Parathyroid adenoma (tissue), 2 donors: ENCODE data around the gene ITGA11.

Experiments
- H2AFZ ChIP-seq: fragments of 300-600 bp; sonication (generic); one replicate; pipeline ENCODE4 v1.7.0; 2017; ENCODE audit warnings: antibody characterized with exemption, mild to moderate bottlenecking
- H3K27ac ChIP-seq: fragments of 300-600 bp; sonication (generic); one replicate; pipeline ENCODE4 v1.7.0; 2017
- H3K27me3 ChIP-seq: fragments of 300-600 bp; sonication (generic); one replicate; pipeline ENCODE4 v1.7.0; 2017; ENCODE audit warnings: low read length; ENCODE audit not compliant: control insufficient read depth, insufficient read depth
- H3K36me3 ChIP-seq: fragments of 300-600 bp; sonication (generic); one replicate; pipeline ENCODE4 v1.7.0; 2017; ENCODE audit warnings: low read length; ENCODE audit not compliant: control insufficient read depth, insufficient read depth
- H3K4me1 ChIP-seq: fragments of 300-600 bp; sonication (generic); one replicate; pipeline ENCODE4 v1.7.0; 2017; ENCODE audit warnings: control low read depth
- H3K4me2 ChIP-seq: fragments of 300-600 bp; sonication (generic); one replicate; pipeline ENCODE4 v1.7.0; 2017; ENCODE audit warnings: low read length
- H3K4me3 ChIP-seq: fragments of 300-600 bp; sonication (generic); one replicate; pipeline ENCODE4 v1.7.0; 2017; ENCODE audit warnings: low read depth, low read length
- H3K79me2 ChIP-seq: fragments of 300-600 bp; sonication (generic); one replicate; pipeline ENCODE4 v1.7.0; 2017; ENCODE audit warnings: control low read depth
- H3K9ac ChIP-seq: fragments of 300-600 bp; sonication (generic); one replicate; pipeline ENCODE4 v1.7.0; 2017; ENCODE audit warnings: mild to moderate bottlenecking
- H3K9me3 ChIP-seq: fragments of 300-600 bp; sonication (generic); one replicate; pipeline ENCODE4 v1.7.0; 2017; ENCODE audit warnings: low read length; ENCODE audit not compliant: control insufficient read depth
- CTCF ChIP-seq: fragments of 300-600 bp; sonication (generic); IDR thresholded peaks from one replicate; pipeline ENCODE4 v1.7.0; 2017; ENCODE audit warnings: antibody characterized with exemption, mild to moderate bottlenecking
- donor health status: primary hyperparathyroidism.

The ITGA11 gene

GRCh38 chr15:68279779-68280753 lies 151.9 kb downstream of the ITGA11 start:
- H3K27me3 ChIP-seq = no peaks in the 10 kb centered on the region
- H3K4me2 ChIP-seq = peak overlapping the region; percentile 74
- no peak for TF ChIP-seq CTCF
- H3K4me3 ChIP-seq = peak overlapping the region; percentile 88
- H3K36me3 ChIP-seq = no peaks in the 10 kb centered on the region
- no peak overlapping the region for H2AFZ ChIP-seq
- peaks cover 6% of the 10 kb centered on the region for H3K4me1 ChIP-seq
- H3K9me3 ChIP-seq = no peaks in the 10 kb centered on the region
- no peak overlapping the region for H3K27ac ChIP-seq
- no peak overlapping the region for H3K9ac ChIP-seq
- peaks cover 28% of the 10 kb centered on the region for H3K79me2 ChIP-seq

DNA sequence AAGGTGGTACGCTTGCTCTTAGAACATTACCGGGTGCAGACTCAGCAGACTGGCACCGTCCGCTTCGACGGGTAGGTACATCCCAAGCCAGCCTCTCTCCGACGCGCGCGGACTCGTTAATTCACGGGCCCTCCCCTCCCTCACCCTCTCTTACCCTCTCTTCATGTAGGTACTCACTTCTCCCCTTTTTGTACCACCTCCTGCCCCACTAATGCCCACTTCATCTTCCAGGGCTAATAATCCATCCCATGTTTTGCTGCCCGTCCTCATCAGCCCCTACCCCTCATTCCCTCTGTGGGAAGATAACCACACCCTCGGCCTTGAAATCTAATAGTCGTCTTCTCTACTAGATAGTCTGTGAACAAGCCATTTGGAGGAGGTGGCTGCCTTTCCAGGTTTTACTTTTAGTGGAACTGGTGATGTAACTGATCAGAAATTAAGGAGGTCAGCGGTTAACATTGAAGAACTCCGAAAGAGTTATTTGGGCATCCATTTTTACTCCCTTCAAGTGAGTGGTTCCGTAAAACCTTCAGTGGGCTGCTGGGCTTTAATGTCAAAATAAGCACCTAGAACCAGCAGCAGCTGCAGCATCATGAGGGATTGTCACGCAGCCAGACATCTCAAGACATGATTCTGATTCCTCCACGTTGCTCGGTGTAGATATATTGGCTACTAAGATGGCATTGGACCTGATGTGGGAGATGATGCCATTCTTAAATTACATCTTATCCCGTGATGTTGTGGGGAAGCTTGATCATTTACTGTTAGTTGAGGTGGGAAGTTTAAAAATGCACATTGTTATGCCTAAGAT lies 153.2 kb downstream of the ITGA11 start:
- peak overlapping the region; percentile 99 for H2AFZ ChIP-seq
- H3K27ac ChIP-seq = peak overlapping the region; percentile 100
- H3K9ac ChIP-seq = peak overlapping the region; percentile 88
- peak overlapping the region; percentile 74 for H3K4me2 ChIP-seq
- peak overlapping the region; percentile 88 for H3K4me3 ChIP-seq
- H3K4me1 ChIP-seq = peaks cover 6% of the 10 kb centered on the region
- no peaks in the 10 kb centered on the region for H3K27me3 ChIP-seq
- H3K9me3 ChIP-seq = no peaks in the 10 kb centered on the region
- no peak for TF ChIP-seq CTCF
- H3K79me2 ChIP-seq = peaks cover 19% of the 10 kb centered on the region
- no peaks in the 10 kb centered on the region for H3K36me3 ChIP-seq

DNA sequence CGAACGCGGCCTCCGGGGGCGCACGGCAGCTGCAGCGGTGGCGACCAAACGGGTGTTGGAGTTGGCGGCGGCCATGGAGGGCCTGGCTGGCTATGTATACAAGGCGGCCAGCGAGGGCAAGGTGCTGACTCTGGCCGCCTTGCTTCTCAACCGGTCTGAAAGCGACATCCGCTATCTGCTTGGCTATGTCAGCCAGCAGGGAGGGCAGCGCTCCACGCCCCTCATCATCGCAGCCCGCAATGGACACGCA lies 153.7 kb downstream of the ITGA11 start:
- no peaks in the 10 kb centered on the region for H3K27me3 ChIP-seq
- H3K79me2 ChIP-seq = peaks cover 19% of the 10 kb centered on the region
- TF ChIP-seq CTCF = no peak
- H3K27ac ChIP-seq = peak overlapping the region; percentile 100
- peak overlapping the region; percentile 88 for H3K9ac ChIP-seq
- peak overlapping the region; percentile 99 for H2AFZ ChIP-seq
- H3K4me1 ChIP-seq = peaks cover 6% of the 10 kb centered on the region
- peak overlapping the region; percentile 88 for H3K4me3 ChIP-seq
- H3K4me2 ChIP-seq = peak overlapping the region; percentile 74
- H3K9me3 ChIP-seq = no peaks in the 10 kb centered on the region
- H3K36me3 ChIP-seq = no peaks in the 10 kb centered on the region

DNA sequence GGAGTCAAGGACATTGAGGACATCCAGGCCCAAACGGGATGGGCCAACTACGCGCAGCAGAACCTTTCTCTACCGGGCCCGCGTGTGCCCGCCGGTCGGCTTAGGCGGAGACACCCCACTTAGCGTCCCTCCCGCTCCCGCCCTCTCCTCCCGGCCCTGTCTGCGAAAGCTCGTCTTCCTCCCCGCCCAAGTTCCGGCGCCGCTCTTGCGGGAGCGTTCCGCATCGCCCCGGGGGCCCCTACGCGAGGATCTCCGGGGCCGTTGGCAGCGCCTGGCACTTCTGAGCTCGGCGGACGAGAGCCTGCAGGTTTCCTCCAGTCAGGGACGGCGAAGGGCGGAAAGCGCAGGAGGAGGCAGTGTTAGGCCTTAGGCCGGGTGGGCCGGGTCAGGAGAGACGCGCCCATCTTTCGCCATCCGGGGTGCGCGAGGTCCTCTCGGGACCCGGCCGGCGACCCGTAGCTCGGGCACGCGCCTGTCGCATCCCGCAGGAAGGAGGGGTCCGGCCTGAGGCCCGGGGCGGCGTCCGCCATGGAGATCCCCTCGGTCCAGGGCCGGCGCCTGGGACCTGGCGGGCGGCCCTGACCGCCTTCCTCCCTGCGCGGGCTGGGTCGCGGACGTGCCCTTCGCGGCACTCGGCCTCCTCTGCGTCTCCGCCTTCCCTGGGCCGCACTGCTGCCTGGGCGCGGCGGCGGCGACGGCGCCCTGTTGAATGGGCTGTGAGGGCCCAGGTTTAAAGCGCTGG lies 154.2 kb downstream of the ITGA11 start, which contains the start of gene FEM1B:
Gene FEM1B, plus strand, starts transcription at position 143 of the 742 bp plus-strand sequence. CDS start 673 bp downstream, outside the sequence.
- TF ChIP-seq CTCF = peak; percentile 39
- Histone ChIP-seq H2AFZ (peak within 1 kb of the TSS; percentile 99), H3K9me3 (no peaks in the 10 kb centered on the region), H3K27ac (peak within 1 kb of the TSS; percentile 100), H3K27me3 (no peaks in the 10 kb centered on the region), H3K4me1 (peaks cover 6% of the 10 kb centered on the region), H3K4me3 (peak within 1 kb of the TSS; percentile 88), H3K79me2 (peaks cover 19% of the 10 kb centered on the region), H3K4me2 (peak within 1 kb of the TSS; percentile 93), H3K9ac (peak within 1 kb of the TSS; percentile 88), H3K36me3 (no peaks in the 10 kb centered on the region)
